HG02623 (cell line): ENCODE measurements around the gene NMRK1.

Experiments
- ATAC-seq: cut with Tn5 transposase; IDR thresholded peaks from one replicate; pipeline ENCODE4 v1.9.1; 2021; ENCODE audit warnings: moderate library complexity; ENCODE audit not compliant: unreplicated experiment

The NMRK1 gene

DNA sequence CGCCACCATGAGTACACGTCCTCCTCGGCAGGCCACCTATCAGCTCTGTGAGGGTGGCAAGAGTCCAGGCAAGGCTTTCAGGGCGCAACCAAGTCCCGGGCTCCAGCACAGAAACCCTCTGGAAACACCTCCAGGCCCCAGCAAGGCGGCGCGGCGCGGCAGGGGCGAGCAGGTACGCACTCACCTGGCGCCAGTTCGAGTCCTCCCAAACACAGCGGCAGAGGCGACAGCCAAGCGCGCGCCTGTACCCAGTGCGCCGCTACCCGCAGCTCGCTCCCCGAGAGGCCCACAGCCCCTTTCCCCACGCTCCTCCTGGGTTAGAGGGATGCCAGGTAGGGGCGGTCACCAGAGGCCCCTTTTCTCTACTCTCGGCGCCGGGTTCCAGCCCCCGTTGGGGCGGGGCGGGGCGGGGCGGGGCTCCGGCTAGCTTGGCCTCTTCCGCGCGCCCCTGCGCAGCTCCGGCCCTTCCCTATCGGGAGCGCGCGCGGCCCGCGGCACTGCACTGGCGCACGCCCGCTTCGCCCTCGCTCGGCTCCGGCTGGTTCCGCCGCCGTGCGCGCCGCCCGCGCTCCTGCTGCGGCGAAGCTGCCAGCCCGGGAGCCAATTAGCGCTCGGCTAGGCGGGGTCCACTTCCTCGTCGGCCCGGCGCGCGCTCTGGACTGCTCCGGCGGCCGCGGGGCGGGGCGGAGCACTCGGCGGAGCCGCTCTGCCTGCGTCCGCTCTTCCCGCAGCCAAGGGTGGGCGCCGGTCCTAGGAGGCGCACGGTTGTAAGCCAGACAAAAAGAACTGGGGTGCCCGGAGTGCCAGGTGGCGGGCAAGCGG is at the start of gene NMRK1, which contains the start of gene OSTF1:
Gene NMRK1, minus strand, starts transcription at position 332 of the 822 bp plus-strand sequence. CDS start 5,040 bp downstream, outside the sequence.
Gene OSTF1, plus strand, starts transcription at position 691 of the 822 bp plus-strand sequence. CDS start 179 bp downstream, outside the sequence.
- ATAC-seq = peak; percentile 87

DNA sequence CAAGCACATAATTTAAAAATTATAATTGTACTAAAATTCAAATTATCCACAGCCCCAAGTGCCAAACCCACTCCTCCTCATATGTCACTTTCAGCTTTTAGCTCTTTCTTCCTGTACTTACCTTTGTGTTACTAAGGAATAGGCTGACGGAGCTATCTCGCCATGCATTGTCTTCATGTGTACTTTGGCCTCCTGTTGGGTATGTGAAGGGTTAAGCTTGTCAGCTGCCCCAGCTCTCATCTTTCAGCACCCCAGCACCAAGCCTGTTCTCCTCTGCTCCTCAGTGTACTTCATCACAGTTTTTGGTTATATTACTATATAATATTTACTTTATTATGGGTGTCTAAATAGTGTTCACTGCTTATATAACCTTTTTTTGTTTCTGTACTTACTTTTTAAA is 46.5 kb upstream of the NMRK1 start:
- ATAC-seq = no peak

DNA sequence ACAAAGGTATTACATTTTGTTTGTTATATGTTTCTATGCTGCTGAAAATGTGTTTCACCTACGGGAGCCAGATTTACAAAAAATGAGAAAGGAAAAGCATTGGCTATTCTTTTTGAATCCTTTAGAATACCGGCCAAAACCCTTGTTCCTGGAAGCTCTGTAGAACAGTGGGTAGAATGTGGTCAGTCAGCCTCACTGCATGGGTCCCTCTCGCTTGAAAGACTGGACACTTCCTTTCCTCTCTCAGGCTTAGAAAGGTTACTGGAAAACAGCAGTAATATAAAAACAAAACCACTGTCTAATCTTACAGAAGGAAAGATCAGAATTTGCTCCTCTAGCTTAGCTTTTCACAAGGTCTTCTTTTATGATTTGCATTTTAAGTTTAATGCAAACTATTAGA is 45.4 kb upstream of the NMRK1 start:
- ATAC-seq = no peak

DNA sequence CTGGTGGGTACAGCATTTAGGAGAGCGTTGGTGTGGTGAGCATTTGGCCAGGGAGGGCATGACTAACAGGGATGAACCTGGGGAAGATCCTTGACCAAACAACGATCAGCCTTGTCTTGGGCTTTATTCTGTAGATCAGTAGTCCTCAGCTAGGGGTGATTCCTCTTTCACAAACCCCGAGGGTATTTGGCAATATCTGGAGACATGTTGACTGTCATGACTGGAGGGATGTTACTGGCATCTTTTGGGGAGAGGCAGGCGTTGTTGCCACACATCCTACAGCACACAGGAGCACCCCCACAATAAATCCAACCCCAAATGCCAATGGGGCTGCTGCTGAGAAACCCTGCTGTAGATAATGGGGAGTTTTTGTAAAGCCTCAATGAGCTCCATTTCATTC is 44.3 kb upstream of the NMRK1 start:
- no peak for ATAC-seq

DNA sequence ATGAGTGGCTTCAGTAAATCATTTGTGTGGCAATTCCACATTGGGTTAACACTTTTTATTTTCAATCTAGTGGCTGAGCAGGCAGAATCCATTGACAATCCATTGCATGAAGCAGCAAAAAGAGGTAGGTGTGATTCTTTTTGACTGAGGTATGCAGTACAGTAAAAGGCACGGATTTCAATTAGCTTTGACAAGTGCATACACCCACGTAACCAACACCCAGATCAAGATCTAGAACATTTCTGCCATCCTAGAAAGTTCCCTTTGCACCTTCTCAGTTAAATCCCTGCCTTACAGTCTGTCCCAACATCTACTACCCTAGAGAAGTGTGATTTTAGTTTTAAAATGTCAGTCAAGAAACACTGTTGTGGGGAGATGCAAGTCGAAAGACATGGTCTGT is 43.7 kb upstream of the NMRK1 start:
- no peak for ATAC-seq

DNA sequence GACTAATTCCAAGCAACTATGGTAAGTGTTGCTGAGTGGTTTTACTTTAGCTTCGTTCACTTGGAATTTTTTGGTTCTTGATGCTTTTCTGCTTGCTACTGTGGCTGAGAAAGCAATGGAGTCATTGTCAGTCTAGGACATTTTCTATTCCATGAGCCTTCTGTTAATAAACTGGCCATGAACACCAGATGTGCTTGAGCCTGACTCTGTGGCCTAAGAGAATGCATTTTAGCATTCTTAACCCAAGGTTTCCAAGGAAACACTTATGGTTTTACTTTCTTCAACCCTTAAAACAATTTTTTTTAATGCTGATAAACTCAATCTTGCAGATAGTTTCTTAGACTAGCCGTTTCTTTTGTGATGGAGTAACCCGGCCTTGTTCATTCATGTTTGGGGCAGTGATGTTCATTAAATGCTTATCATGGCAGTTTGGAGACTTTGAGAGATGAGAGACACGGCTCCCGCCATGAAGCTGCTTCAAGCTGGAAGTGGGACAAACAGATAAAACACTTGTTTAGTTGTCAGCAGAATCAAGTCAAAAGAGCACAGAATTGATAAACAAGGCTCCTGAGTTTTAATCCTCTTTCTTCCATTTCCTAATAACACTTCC is 42.8 kb upstream of the NMRK1 start:
- no peak for ATAC-seq

DNA sequence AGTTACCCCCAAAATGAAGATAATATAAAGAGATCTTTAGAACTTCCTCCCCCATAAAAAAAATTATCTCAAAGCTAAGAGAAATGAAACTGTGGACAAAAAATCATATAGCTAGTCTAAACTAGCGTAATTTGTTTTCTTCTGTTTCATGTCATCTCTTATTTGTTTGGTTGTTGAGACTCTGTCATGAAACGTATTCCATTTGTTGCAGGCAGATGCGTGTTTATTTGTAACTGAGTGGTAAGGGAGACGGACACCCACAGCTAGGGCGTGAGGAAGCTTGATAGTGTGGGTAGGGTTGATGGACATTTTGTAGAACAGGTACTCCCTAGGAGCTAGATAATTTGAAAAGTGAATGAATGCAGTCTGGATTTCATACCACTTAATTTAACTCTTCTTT is 42.2 kb upstream of the NMRK1 start:
- no peak for ATAC-seq

DNA sequence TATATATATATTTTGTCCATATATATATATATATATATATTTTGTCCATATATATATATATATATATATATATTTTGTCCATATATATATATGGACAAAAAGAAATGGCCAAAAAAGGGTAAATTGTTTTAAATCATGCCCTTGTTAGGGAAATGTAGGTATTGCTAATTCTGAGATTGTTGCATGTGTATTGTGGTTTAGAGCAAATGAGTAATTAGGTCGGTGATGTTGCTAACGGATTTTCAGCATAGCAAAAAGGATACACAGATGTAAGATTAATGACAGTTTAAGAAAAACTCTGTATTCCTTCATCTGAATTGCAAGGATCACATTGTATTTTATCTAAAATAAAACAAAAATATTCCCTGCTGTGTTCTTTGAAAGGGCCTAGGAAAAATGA is 40.6 kb upstream of the NMRK1 start:
- ATAC-seq = no peak

DNA sequence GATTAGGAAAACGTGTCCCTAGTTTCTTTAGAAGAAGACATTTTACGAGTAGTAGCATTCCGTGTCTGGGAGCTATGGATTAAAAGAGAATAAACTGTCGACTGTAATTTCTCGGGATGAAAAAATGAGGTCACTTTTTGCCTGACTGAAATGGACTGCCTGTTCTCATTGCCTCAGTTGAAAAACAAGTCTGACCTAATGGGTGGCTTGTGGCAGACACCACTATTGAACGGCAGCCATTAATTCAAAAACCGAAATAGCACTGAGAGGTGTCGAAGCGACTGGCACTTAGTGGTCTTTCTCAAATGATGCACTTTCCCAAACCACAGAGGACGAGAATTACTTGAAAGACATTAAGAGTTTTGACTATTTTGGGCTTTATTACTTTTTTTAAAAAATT is 35.7 kb upstream of the NMRK1 start:
- ATAC-seq = no peak

DNA sequence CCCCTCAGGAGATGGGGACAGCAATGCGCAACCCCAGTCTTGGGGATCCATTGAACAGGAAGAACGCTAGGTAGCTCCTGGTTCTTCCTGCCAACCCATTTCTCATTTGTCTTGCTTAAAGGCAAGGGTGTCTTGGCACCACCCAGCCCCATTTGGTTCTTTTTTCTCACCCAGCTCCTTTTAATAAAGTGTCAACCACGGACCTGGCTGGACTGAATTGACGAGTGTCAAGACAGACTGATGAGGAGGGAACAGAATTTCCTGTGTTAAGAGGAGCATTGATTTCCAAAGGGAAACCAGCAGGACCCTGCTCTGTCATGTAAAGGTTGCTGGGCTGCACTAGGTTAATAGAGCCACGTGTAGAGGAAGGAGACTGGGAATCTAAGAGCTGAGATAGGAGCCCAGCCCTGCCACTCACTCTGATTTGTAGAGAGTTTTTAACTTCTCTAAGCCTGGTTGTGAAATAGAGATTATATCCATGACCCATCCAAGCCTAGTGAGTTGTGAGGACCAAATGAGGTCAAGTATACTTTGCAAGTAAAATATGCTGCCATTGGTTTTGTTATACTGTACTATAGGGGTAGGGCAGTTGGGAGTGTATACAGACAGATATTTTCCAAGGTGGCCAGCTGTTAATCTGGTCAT is 34.1 kb upstream of the NMRK1 start:
- ATAC-seq = no peak

DNA sequence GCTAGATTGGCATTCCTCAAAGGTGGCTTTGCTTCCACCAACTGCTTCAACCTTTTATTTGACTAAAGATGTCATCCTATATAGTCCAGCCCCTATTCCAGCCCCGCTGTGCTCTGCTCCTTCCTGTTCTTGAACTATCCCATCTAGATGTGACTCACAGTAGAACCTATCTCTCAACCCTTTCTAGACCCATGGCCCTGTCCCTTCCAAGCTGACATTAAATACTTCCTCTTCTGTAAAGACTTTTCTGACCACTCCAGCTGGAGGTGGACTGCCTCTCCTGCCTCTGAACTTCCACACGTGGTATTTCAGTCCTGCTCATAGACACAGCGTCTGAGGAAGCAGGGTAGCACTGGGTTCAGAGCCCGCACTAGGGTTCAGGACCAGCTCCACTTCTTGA is 32.7 kb upstream of the NMRK1 start:
- ATAC-seq = no peak

DNA sequence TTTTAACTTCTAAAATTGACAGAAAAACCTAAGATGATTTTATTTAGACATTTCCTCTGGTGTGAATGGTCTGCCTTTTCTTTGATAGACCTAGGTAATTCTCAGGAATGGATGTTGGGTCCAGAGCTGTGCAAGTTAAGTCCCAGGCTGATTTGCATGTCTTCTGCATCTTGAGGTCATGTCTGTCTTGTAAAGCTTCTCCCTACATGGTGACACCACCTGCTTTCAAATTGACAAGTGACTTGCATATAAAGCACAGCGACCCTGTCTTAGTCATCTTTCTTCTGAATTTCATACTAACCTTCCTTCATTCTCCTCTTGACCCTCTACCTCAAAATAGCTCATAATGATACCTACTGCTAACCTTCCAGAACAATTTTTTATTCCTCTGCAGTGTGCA is 29.6 kb upstream of the NMRK1 start:
- ATAC-seq = no peak

DNA sequence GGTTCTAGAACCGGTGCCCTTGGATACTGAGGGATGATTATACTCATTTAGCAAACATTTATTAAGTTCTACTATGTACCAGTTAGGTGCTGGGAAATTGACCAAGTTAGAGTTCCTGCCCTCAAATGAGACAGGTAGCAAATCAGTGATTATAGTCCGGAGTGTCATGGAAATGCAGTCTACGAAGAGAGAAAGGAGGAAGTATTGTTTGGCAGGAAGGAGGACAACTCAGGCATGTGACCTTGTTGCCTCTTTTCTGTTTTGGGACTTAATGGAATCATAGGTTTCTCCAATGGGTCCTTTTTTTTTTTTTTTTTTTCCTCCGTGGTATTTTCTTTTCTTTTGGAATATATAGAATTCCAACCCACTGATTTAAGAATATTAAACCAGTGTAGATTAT is 28.4 kb upstream of the NMRK1 start:
- no peak for ATAC-seq

DNA sequence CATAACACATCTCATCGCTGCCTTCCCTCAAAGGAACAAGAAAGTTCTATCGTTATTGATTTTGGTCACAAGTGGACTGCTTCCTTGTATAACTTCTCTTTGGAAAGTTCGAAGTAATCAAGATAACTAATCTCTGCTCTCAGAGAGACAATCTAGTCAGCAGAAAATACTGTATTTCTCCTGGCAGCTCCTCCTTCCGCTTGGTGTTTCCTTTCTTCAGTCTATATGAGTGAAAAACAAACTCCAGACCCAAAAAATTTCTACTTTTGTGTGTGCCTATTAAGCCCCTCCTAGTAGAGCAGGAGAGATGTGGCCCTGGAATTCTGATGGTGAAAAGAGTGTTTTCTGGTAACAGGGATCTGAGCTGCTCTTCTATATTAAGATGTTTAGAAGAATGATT is 24.8 kb upstream of the NMRK1 start:
- no peak for ATAC-seq

DNA sequence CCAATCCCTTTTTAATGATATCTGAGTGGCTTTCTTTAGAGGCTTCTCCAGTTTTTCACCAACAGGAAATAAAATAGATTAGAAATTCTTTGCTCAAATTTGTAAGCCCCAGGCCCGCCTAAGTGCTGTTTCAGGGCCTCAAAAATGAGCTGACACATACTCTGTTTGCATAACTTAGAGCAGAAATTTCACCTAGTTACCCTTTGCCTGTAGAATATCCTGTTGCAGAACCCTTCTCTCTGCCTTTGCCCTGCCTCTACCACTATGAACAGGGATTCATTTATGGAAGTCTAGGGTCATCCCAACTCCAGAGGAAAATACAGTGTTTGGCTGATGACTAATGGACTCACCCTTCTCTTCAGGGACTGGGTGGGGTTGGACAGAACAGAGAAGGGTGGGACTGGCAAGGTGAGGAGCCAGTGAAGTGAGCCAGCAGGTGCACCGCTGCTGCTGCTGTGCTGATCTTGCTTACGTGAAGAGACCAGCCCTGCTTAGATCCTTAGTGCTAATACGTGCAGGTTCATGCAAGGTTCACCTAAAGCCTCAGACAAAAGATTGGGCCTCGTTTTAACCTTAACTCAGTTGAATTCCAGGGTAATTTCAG is 23.2 kb upstream of the NMRK1 start:
- ATAC-seq = no peak

DNA sequence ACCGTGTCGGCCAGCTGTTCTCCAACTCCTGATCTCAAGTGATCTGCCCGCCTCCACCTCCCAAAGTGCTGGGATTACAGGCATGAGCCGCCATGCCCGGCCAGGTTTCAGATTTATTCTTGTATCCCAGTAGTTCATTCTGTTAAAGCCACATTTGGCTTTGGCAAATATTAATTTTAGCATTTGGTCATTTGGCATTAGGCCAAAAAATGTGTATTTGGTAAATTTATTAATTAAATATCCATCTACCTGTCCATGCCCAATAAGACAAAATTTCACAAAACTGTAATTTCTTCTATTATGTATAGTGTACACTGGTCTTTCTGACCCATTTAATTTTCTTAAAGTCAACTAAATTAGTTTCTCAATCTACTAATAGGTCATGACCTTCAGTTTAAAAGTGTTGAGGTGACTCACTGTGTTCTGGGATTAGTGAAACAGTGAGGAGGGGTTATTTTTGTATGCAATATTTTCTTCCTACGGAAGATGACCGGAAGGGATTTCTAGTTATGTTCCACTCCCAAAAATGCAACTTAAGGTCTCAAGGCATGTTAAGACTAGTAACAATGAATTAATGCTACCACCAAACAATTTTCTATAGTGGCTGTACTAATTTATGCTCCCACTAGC is 21.4 kb upstream of the NMRK1 start:
- no peak for ATAC-seq

DNA sequence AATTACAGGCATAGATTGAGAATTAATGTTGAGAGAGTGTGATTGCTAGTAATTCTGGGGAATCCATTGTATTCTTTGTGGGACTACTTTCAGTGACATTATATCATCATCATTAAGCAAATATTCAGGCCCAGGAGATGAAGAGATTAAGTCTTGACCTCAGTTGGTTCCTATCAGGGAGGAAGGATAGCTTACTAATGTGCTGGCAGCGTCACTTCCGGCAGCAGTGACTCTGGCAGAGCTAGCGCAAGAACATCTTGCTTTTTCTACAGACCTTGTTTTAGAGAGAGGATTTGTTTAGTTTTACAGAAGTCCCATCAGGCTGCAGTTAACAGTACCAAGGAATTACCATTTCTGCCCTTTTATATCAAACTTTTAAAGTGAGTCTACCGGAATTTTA is 20.6 kb upstream of the NMRK1 start:
- no peak for ATAC-seq

DNA sequence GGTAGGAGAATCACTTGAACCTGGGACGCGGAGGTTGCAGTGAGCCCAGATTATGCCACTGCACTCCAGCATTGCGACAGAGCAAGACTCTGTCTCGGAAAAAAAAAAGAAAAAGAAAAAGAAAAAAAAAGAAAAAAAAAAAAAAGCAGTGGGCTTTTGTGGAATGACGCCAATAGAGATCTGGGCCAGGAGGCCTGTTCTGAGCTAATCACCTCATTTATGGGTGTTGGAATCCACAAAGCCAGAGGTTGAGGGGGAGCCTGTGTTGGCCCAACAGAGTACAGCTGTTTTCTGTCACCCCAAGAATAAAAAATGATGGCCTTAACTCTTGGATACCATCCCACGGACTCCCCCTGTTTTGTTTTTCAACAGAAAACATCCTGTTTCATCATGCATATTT is 18.9 kb upstream of the NMRK1 start:
- ATAC-seq = no peak

DNA sequence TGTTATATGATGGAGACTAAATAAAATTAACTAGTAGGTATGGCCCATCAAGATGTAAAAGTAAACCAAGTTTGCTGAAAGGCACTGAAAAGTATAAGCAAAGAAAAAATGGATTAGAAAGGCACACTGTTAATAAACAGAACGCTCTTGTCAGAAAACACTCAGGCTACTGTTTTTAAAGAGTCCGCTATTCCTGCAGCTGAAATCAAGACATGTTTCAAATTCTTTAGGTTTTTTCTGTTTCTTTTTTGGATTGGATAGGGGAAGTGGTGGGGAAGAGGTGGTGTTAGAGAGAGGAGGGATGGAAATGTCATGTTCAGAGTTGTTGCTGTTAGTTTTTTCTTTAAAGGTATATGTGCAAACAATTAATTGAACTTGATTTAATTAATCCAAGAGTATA is 17.9 kb upstream of the NMRK1 start:
- no peak for ATAC-seq

DNA sequence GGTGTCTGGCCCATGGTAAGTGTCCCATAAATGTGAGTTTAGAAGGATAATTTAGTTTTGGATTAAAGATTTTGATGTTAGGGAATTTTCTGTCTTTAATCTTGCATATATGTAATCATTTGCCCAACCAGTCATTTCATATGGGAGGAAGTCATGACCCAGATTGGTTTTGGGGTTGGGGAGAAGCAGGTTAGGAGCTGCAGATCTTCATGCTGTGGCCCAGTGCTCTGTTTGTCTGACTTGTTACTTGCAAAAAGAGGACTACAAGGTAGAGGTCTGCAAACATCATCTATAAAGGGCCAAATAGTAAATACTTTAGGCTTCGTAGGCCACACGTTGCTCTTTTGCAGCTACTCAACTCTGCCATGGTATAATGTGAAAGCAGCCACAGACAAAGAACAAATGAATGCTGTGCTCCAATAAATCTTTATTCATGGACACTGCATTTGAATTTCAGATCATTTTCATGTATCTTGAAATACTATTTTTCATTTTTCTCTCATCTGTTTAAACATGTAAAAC is 17.1 kb upstream of the NMRK1 start:
- ATAC-seq = no peak

DNA sequence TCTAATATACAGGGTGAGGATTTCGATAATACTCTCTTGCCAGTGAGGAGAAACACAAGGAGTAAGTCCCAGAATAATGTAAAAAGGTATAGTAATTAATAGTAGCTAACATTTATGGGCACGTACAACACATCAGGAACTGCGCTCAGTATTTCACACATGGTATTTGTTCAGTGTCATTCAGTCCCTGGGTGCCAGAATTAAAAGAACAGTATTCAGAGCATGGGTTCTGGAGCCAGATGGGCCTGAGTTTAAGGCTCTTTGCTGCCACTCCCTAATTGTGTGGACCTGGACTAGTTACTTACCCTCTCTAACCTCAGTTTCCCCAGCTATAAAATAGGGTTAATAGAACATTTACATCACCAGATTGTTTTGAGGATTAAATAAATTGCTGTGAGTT is 16.7 kb upstream of the NMRK1 start:
- ATAC-seq = no peak
